Measurements from ENCODE around the gene DLGAP1.
"Not testable (repeated sequence)": the region's sequence is repeated elsewhere in the genome, so short reads cannot be mapped to it uniquely, and the experiment has no call there.

DLGAP1 gene

GRCh38 chr18:4026542-4026941 is 428.6 kb downstream of the DLGAP1 start:
- no peaks in the 10 kb centered on the region for H3K4me1 Mint-ChIP-seq (ENCODE audit: low read depth)
- H3K27me3 Mint-ChIP-seq, result peaks cover 4% of the 10 kb centered on the region
- no peak overlapping the region for H3K4me3 Mint-ChIP-seq
- H3K27ac Mint-ChIP-seq, result no peak overlapping the region
- H3K36me3 Mint-ChIP-seq, result no peaks in the 10 kb centered on the region
- no peaks in the 10 kb centered on the region for H3K9me3 Mint-ChIP-seq (ENCODE audit: low read depth)

- H3K4me3 Mint-ChIP-seq, result no peak overlapping the region
- no peaks in the 10 kb centered on the region for H3K9me3 Mint-ChIP-seq (ENCODE audit: low read depth)
- H3K4me1 Mint-ChIP-seq (ENCODE audit: low read depth), result no peaks in the 10 kb centered on the region
- H3K36me3 Mint-ChIP-seq, result no peaks in the 10 kb centered on the region
- H3K27ac Mint-ChIP-seq, result no peak overlapping the region
- H3K27me3 Mint-ChIP-seq, result peaks cover 2% of the 10 kb centered on the region
Measured at GRCh38 chr18:4024702-4025101, 430.4 kb downstream of the DLGAP1 start.

- not testable (repeated sequence) for H3K27ac Mint-ChIP-seq; H3K27me3 Mint-ChIP-seq; H3K9me3 Mint-ChIP-seq (ENCODE audit: low read depth); H3K4me1 Mint-ChIP-seq (ENCODE audit: low read depth); H3K36me3 Mint-ChIP-seq; H3K4me3 Mint-ChIP-seq
Measured at GRCh38 chr18:4022749-4023148, 432.4 kb downstream of the DLGAP1 start.

- Mint-ChIP-seq H3K4me1 (ENCODE audit: low read depth) (no peaks in the 10 kb centered on the region), H3K4me3 (no peak overlapping the region), H3K27me3 (peaks cover 4% of the 10 kb centered on the region), H3K9me3 (ENCODE audit: low read depth) (no peaks in the 10 kb centered on the region), H3K27ac (no peak overlapping the region), H3K36me3 (no peaks in the 10 kb centered on the region)
Measured at GRCh38 chr18:4020026-4020425, 435.1 kb downstream of the DLGAP1 start.

GRCh38 chr18:4017480-4017879 is 437.6 kb downstream of the DLGAP1 start:
- no peaks in the 10 kb centered on the region for H3K4me1 Mint-ChIP-seq (ENCODE audit: low read depth)
- no peaks in the 10 kb centered on the region for H3K36me3 Mint-ChIP-seq
- H3K9me3 Mint-ChIP-seq (ENCODE audit: low read depth), result no peaks in the 10 kb centered on the region
- H3K27ac Mint-ChIP-seq, result no peak overlapping the region
- no peak overlapping the region for H3K4me3 Mint-ChIP-seq
- peaks cover 4% of the 10 kb centered on the region for H3K27me3 Mint-ChIP-seq

- Mint-ChIP-seq H3K36me3 (no peaks in the 10 kb centered on the region), H3K27me3 (peaks cover 1% of the 10 kb centered on the region), H3K27ac (no peak overlapping the region), H3K9me3 (ENCODE audit: low read depth) (no peaks in the 10 kb centered on the region), H3K4me3 (no peak overlapping the region), H3K4me1 (ENCODE audit: low read depth) (no peaks in the 10 kb centered on the region)
Measured at GRCh38 chr18:4016391-4017049, 438.6 kb downstream of the DLGAP1 start.

GRCh38 chr18:4007846-4008245 is 447.3 kb downstream of the DLGAP1 start:
- Mint-ChIP-seq H3K27ac (no peak overlapping the region), H3K27me3 (peaks cover 16% of the 10 kb centered on the region), H3K4me3 (no peak overlapping the region), H3K36me3 (no peaks in the 10 kb centered on the region), H3K9me3 (ENCODE audit: low read depth) (no peaks in the 10 kb centered on the region), H3K4me1 (ENCODE audit: low read depth) (no peaks in the 10 kb centered on the region)

GRCh38 chr18:4004183-4004829 is 450.8 kb downstream of the DLGAP1 start:
- Mint-ChIP-seq H3K36me3 (no peaks in the 10 kb centered on the region), H3K27ac (no peak overlapping the region), H3K9me3 (ENCODE audit: low read depth) (no peaks in the 10 kb centered on the region), H3K4me1 (ENCODE audit: low read depth) (no peaks in the 10 kb centered on the region), H3K4me3 (no peak overlapping the region), H3K27me3 (peaks cover 14% of the 10 kb centered on the region)

- Mint-ChIP-seq H3K9me3 (ENCODE audit: low read depth) (no peaks in the 10 kb centered on the region), H3K27me3 (peaks cover 7% of the 10 kb centered on the region), H3K4me1 (ENCODE audit: low read depth) (no peaks in the 10 kb centered on the region), H3K27ac (no peak overlapping the region), H3K36me3 (no peaks in the 10 kb centered on the region), H3K4me3 (no peak overlapping the region)
Measured at GRCh38 chr18:3998698-3999333, 456.3 kb downstream of the DLGAP1 start.

GRCh38 chr18:3995476-3996102 is 459.5 kb downstream of the DLGAP1 start:
- H3K36me3 Mint-ChIP-seq, result no peaks in the 10 kb centered on the region
- H3K4me1 Mint-ChIP-seq (ENCODE audit: low read depth), result no peaks in the 10 kb centered on the region
- H3K27me3 Mint-ChIP-seq, result peaks cover 4% of the 10 kb centered on the region
- H3K4me3 Mint-ChIP-seq, result no peak overlapping the region
- H3K9me3 Mint-ChIP-seq (ENCODE audit: low read depth), result no peaks in the 10 kb centered on the region
- no peak overlapping the region for H3K27ac Mint-ChIP-seq

- H3K4me3 Mint-ChIP-seq, result no peak overlapping the region
- no peaks in the 10 kb centered on the region for H3K36me3 Mint-ChIP-seq
- no peak overlapping the region for H3K27ac Mint-ChIP-seq
- H3K4me1 Mint-ChIP-seq (ENCODE audit: low read depth), result no peaks in the 10 kb centered on the region
- H3K9me3 Mint-ChIP-seq (ENCODE audit: low read depth), result no peaks in the 10 kb centered on the region
- H3K27me3 Mint-ChIP-seq, result peaks cover 4% of the 10 kb centered on the region
Measured at GRCh38 chr18:3993941-3994687, 461.0 kb downstream of the DLGAP1 start.

GRCh38 chr18:3985664-3986063 is 469.4 kb downstream of the DLGAP1 start:
- no peak overlapping the region for H3K27ac Mint-ChIP-seq
- H3K27me3 Mint-ChIP-seq, result no peaks in the 10 kb centered on the region
- no peak overlapping the region for H3K4me3 Mint-ChIP-seq
- peaks cover 2% of the 10 kb centered on the region for H3K36me3 Mint-ChIP-seq
- no peaks in the 10 kb centered on the region for H3K9me3 Mint-ChIP-seq (ENCODE audit: low read depth)
- peaks cover 14% of the 10 kb centered on the region for H3K4me1 Mint-ChIP-seq (ENCODE audit: low read depth)

- H3K4me1 Mint-ChIP-seq (ENCODE audit: low read depth), result peaks cover 14% of the 10 kb centered on the region
- H3K27ac Mint-ChIP-seq, result no peak overlapping the region
- H3K27me3 Mint-ChIP-seq, result no peaks in the 10 kb centered on the region
- peak overlapping the region; percentile 21 for H3K4me3 Mint-ChIP-seq
- no peaks in the 10 kb centered on the region for H3K9me3 Mint-ChIP-seq (ENCODE audit: low read depth)
- peaks cover 2% of the 10 kb centered on the region for H3K36me3 Mint-ChIP-seq
Measured at GRCh38 chr18:3985020-3985419, 470.1 kb downstream of the DLGAP1 start.

- Mint-ChIP-seq H3K9me3 (ENCODE audit: low read depth) (peaks cover 3% of the 10 kb centered on the region), H3K4me3 (no peak overlapping the region), H3K27ac (no peak overlapping the region), H3K27me3 (no peaks in the 10 kb centered on the region), H3K4me1 (ENCODE audit: low read depth) (peaks cover 14% of the 10 kb centered on the region), H3K36me3 (peaks cover 5% of the 10 kb centered on the region)
Measured at GRCh38 chr18:3984163-3984757, 470.8 kb downstream of the DLGAP1 start.
